HepG2 (cell line): ENCODE data around the gene HDAC10. TPM values are rescaled to one million over a fixed set of nuclear protein-coding genes. Genes with fewer than 3 reads are reported as not detected.

Source experiments
- ATAC-seq: fragments of 200-7000 bp; cut with Tn5 transposase; 3 replicates; pipeline ENCODE4 v1.9.1; 2020; ENCODE audit warnings: mild to moderate bottlenecking, moderate library complexity
- BruUV-seq: library from RNA; stranded (reverse); fragments of 400-500 nt; replicated peaks from 2 replicates; lab custom pipeline; 2021; lab: Mats Ljungman, UMichigan
- CTCF ChIA-PET: fragments of 300-600 bp; formaldehyde crosslinking; extraction: SDS; loops from one replicate; lab custom pipeline; 2021; ENCODE audit warnings: low total read pairs, inconsistent platforms, low intra/inter-chr PET ratio; lab: Yijun Ruan, JAX
- POLR2A ChIA-PET: fragments of 350-600 bp; sonication (Branson Sonifier 250); formaldehyde crosslinking; loops from one replicate; lab custom pipeline; 2020; ENCODE audit warnings: antibody characterized with exemption, inconsistent platforms; lab: Yijun Ruan, JAX
- DNase-seq: peaks from one replicate; pipeline ENCODE4 v3.0.0-alpha.2; 2015; ENCODE audit warnings: low spot score
- FAIRE-seq: peaks from 3 replicates; lab custom pipeline; 2011; peaks lifted over from hg19 to GRCh38; lab: Jason Lieb, UNC
- H2AFZ ChIP-seq: one replicate; pipeline ENCODE4 v1.6.1; 2011; ENCODE audit warnings: low read length, inconsistent platforms
- H3K27ac ChIP-seq: fragments of 300-600 bp; 3 replicates; pipeline ENCODE4 v1.8.0; 2011; ENCODE audit warnings: mixed run types, mild to moderate bottlenecking, mixed read lengths, low read length, inconsistent platforms; ENCODE audit not compliant: insufficient read depth; ENCODE audit errors: extremely low read length
- H3K27me3 ChIP-seq, 2 experiments: fragments of 200-600 bp in 1 of 2; 2 replicates in 1 of 2; 3 replicates in 1 of 2; pipeline versions ENCODE4 v1.6.0 to v1.8.0; 2011; ENCODE audit warnings: low read length in 2 of 2, mild to moderate bottlenecking in 2 of 2, moderate library complexity in 2 of 2, inconsistent platforms in 1 of 2; ENCODE audit not compliant: insufficient read depth in 2 of 2, control insufficient read depth in 1 of 2
- H3K36me3 ChIP-seq, 2 experiments: fragments of 200-600 bp in 1 of 2; replicated peaks in 1 of 2; 2 replicates in 1 of 2; 3 replicates in 1 of 2; pipeline versions ENCODE4 v1.5.1 to v1.8.0; 2011; ENCODE audit warnings: low read length in 2 of 2, inconsistent platforms in 1 of 2; ENCODE audit not compliant: insufficient read depth in 2 of 2, control insufficient read depth in 1 of 2
- H3K4me1 ChIP-seq: 2 replicates; pipeline ENCODE4 v1.5.1; 2012; ENCODE audit warnings: low read length, inconsistent platforms; ENCODE audit not compliant: insufficient read depth
- H3K4me2 ChIP-seq: 2 replicates; pipeline ENCODE4 v1.6.0; 2011; ENCODE audit warnings: low read depth, low read length, inconsistent platforms
- H3K4me3 ChIP-seq, 3 experiments: fragments of 200-600 bp in 1 of 3; sonication (generic), shearing (Covaris generic) in 1 of 3; replicated peaks in 1 of 3; 2 replicates each; pipeline ENCODE4 v1.5.1; 2011 to 2016; ENCODE audit warnings: low read length in 3 of 3, inconsistent platforms in 2 of 3, low read depth in 2 of 3, mild to moderate bottlenecking in 2 of 3, control low read depth in 1 of 3, mixed read lengths in 1 of 3; ENCODE audit not compliant: insufficient read depth in 1 of 3
- H3K79me2 ChIP-seq: one replicate; pipeline ENCODE4 v1.6.1; 2011; ENCODE audit warnings: low read length, inconsistent platforms; ENCODE audit not compliant: insufficient read depth
- H3K9ac ChIP-seq: 2 replicates; pipeline ENCODE4 v1.6.0; 2011; ENCODE audit warnings: mild to moderate bottlenecking, low read depth, low read length, inconsistent platforms; ENCODE audit not compliant: insufficient read depth
- H3K9me3 ChIP-seq: 2 replicates; pipeline ENCODE4 v1.5.1; 2012; ENCODE audit warnings: mild to moderate bottlenecking, low read length
- H4K20me1 ChIP-seq: 2 replicates; pipeline ENCODE4 v1.6.0; 2011; ENCODE audit warnings: inconsistent platforms, mild to moderate bottlenecking, low read length, moderate library complexity; ENCODE audit not compliant: insufficient read depth
- AGO2 ChIP-seq: fragments of 200-400 bp; formaldehyde crosslinking; optimal IDR thresholded peaks from 2 replicates; pipeline ENCODE3; 2017; ENCODE audit warnings: mild to moderate bottlenecking, low read depth, low read length, moderate library complexity
- CENPX ChIP-seq: sonication (generic); formaldehyde crosslinking; IDR thresholded peaks from 2 replicates; pipeline ENCODE4 v1.9.0; 2021; ENCODE audit warnings: mild to moderate bottlenecking, missing genetic modification reagents, moderate library complexity
- FIP1L1 ChIP-seq: fragments of 200-400 bp; formaldehyde crosslinking; IDR thresholded peaks from 2 replicates; pipeline ENCODE4 v1.6.1; 2018; ENCODE audit warnings: low read depth, mild to moderate bottlenecking, low read length, moderate library complexity, borderline replicate concordance; ENCODE audit not compliant: insufficient read depth
- GLI4 ChIP-seq: sonication (generic); formaldehyde crosslinking; IDR thresholded peaks from 2 replicates; pipeline ENCODE4 v1.5.1; 2020; ENCODE audit warnings: missing genetic modification reagents, mild to moderate bottlenecking, moderate library complexity, borderline replicate concordance
- KDM5B ChIP-seq: sonication (generic); formaldehyde crosslinking; IDR thresholded peaks from 2 replicates; pipeline ENCODE4 v1.4.0; 2020; ENCODE audit warnings: missing genetic modification reagents, mild to moderate bottlenecking, borderline replicate concordance
- MAF1 ChIP-seq: sonication (generic); formaldehyde crosslinking; IDR thresholded peaks from 2 replicates; pipeline ENCODE4 v1.5.0; 2020; ENCODE audit warnings: missing genetic modification reagents, borderline replicate concordance
- MAFG ChIP-seq: sonication (generic); formaldehyde crosslinking; IDR thresholded peaks from 2 replicates; pipeline ENCODE4 v1.5.1; 2020; ENCODE audit warnings: mild to moderate bottlenecking, missing genetic modification reagents
- MIXL1 ChIP-seq: IDR thresholded peaks from 2 replicates; pipeline ENCODE4 v1.6.1; 2016
- NR3C1 ChIP-seq: sonication (generic); formaldehyde crosslinking; IDR thresholded peaks from 2 replicates; pipeline ENCODE4 v1.4.0; 2020; ENCODE audit warnings: missing genetic modification reagents
- POGK ChIP-seq: sonication (generic); formaldehyde crosslinking; conservative IDR thresholded peaks from 2 replicates; pipeline ENCODE4 v1.8.0; 2022; ENCODE audit warnings: mild to moderate bottlenecking, moderate library complexity, missing genetic modification reagents
- RBFOX2 ChIP-seq: fragments of 200-400 bp; formaldehyde crosslinking; IDR thresholded peaks from 2 replicates; pipeline ENCODE4 v1.6.1; 2017; ENCODE audit warnings: low read depth, mild to moderate bottlenecking, low read length
- RBM22 ChIP-seq: fragments of 200-400 bp; formaldehyde crosslinking; optimal IDR thresholded peaks from 2 replicates; pipeline ENCODE3; 2017; ENCODE audit warnings: mild to moderate bottlenecking, low read length, moderate library complexity
- THRA ChIP-seq: sonication (generic); formaldehyde crosslinking; IDR thresholded peaks from 2 replicates; pipeline ENCODE4 v1.4.0; 2020; ENCODE audit warnings: missing genetic modification reagents, borderline replicate concordance
- TRIM22 ChIP-seq: fragments of 450-650 bp; IDR thresholded peaks from 2 replicates; pipeline ENCODE4 v1.6.1; 2017
- TRIM24 ChIP-seq: sonication (generic); formaldehyde crosslinking; IDR thresholded peaks from 2 replicates; pipeline ENCODE4 v1.8.0; 2022; ENCODE audit warnings: mild to moderate bottlenecking, missing genetic modification reagents
- ZNF138 ChIP-seq: sonication (generic); formaldehyde crosslinking; IDR thresholded peaks from 2 replicates; pipeline ENCODE4 v1.5.0; 2020; ENCODE audit warnings: mild to moderate bottlenecking, low read depth, missing genetic modification reagents
- ZNF207 ChIP-seq: fragments of 450-650 bp; IDR thresholded peaks from 2 replicates; pipeline ENCODE4 v1.6.1; 2016; ENCODE audit warnings: antibody characterized with exemption, borderline replicate concordance
- ZNF441 ChIP-seq: sonication (generic); formaldehyde crosslinking; IDR thresholded peaks from 2 replicates; pipeline ENCODE4 v1.7.0; 2021; ENCODE audit warnings: missing genetic modification reagents, borderline replicate concordance
- WGBS: methylation state at CpG from one replicate; pipeline ENCODE4 v1.1.6; 2017; ENCODE audit warnings: low lambda C conversion rate; 5-methylcytosine and 5-hydroxymethylcytosine counted together
- in situ Hi-C: cut with HindIII; loops from 2 replicates; pipeline ENCODE4 v1.10.0; 2017; ENCODE audit warnings: low pct_unique_long_range_greater_than_20kb; ENCODE audit not compliant: extremely low pct_ligation_motif_present
- intact Hi-C: fragments of 100-400 bp; cut with micrococcal nuclease; formaldehyde crosslinking; loops from one replicate; pipeline ENCODE4 v1.10.0; 2022; ENCODE audit not compliant: unreplicated experiment
- polyA plus RNA-seq, 8 experiments: library from polyadenylated mRNA; depleted of rRNA in 3 of 8; stranded (reverse) in 7 of 8; unstranded in 1 of 8; fragments of >200 nt; fragmentation: Illumina TruSeq in 4 of 8; extraction: Trizol in 4 of 8; gene quantifications; 2 replicates each; pipeline versions ENCODE4 v1.2.1 to v1.2.3, GENCODE V29; 2011 to 2016; ENCODE audit warnings: low read depth in 4 of 8, missing spikeins in 1 of 8, mixed read lengths in 1 of 8; ENCODE audit not compliant: insufficient read depth in 1 of 8
- total RNA-seq, 5 experiments: library from RNA; depleted of rRNA; stranded (reverse); fragments of >200 nt; fragmentation: Illumina TruSeq; extraction: Trizol; gene quantifications; 2 replicates each; pipeline ENCODE4 v1.2.3, GENCODE V29; 2016; ENCODE audit warnings: low read depth in 1 of 5

The HDAC10 gene
- total and polyA plus RNA-seq, 2 of the 13 experiments (the other 11 are each of a cell fraction or from before 2014, with no cell fraction given) = 13.9 to 14.9 TPM

- peak; percentile 62 for TF ChIP-seq AGO2
- no peak for TF ChIP-seq THRA (CRISPR knock-in tag)
- TF ChIP-seq KDM5B (CRISPR knock-in tag) = 0 out of 2 replicates have a peak, but pooled peaks have one; percentile 35
- no peak for TF ChIP-seq TRIM24
- TF ChIP-seq ZNF138 (CRISPR knock-in tag) = no peak
- TF ChIP-seq RBFOX2 = peak; percentile 52
- TF ChIP-seq RBM22 = peak; percentile 52
Observed at GRCh38 chr22:50208939-50209892, 41.8 kb downstream of the HDAC10 start (continued).

GRCh38 chr22:50208430-50208938 is 42.6 kb downstream of the HDAC10 start:
- intact Hi-C loops = no loop called here
- TF ChIP-seq POGK (CRISPR knock-in tag) = no peak
- no peak for TF ChIP-seq CENPX (CRISPR knock-in tag)
- no peak for TF ChIP-seq MIXL1
- TF ChIP-seq NR3C1 (CRISPR knock-in tag) = no peak
- TF ChIP-seq MAFG (CRISPR knock-in tag) = no peak
- TF ChIP-seq MAF1 = no peak
- TF ChIP-seq TRIM22 = no peak
- TF ChIP-seq ZNF207 = no peak
- TF ChIP-seq GLI4 = no peak
- no peak for TF ChIP-seq ZNF441 (CRISPR knock-in tag)
- no peak for TF ChIP-seq FIP1L1

More at GRCh38 chr22:50208430-50208938, 42.6 kb downstream of the HDAC10 start:
- no peak for FAIRE-seq
- no peak for DNase-seq
- WGBS = 98% methylated on average over 16 of the region's 22 CpGs
- Histone ChIP-seq H3K4me3 (no peak overlapping the region), H3K4me1 (peaks cover 22% of the 10 kb centered on the region; the same call in 1 of the 2 replicates), H2AFZ (no peak overlapping the region), H3K27ac (no peak overlapping the region), H3K4me2 (no peak overlapping the region), H3K9me3 (no peaks in the 10 kb centered on the region), H3K79me2 (peaks cover 21% of the 10 kb centered on the region), H3K27me3 (no peaks in the 10 kb centered on the region), H3K36me3 (peaks cover 10 to 44% of the 10 kb centered on the region in 2 experiments; a peak in 4 of 5 replicates), H3K9ac (no peak overlapping the region), H4K20me1 (no peaks in the 10 kb centered on the region; the same call in 1 of the 2 replicates)
- CTCF ChIA-PET = interaction anchor here (0.9 to 2.5 kb wide), 2 partner anchors 59 to 60 kb away, joined by 3 to 39 read pairs; no protein-coding TSS in a partner anchor
- ATAC-seq = no peak
- POLR2A ChIA-PET = no interaction called here
- no TSS peak for BruUV-seq
- in situ Hi-C loops = loop anchor here (5.0 kb wide), 1 partner anchor 61 kb away; no protein-coding TSS in a partner anchor
